NCI-H345 treated with DMSO at 0.1 percent for 48 hours (cell line): ENCODE measurements around the gene ETV6.
"Not testable (repeated sequence)": the region's sequence is repeated elsewhere in the genome, so short reads cannot be mapped to it uniquely, and the experiment has no call there.

Experiments used
- DNase-seq: peaks from one replicate; lab custom pipeline; 2025; ENCODE audit not compliant: unreplicated experiment; lab: John Stamatoyannopoulos, UW

Gene ETV6

DNA sequence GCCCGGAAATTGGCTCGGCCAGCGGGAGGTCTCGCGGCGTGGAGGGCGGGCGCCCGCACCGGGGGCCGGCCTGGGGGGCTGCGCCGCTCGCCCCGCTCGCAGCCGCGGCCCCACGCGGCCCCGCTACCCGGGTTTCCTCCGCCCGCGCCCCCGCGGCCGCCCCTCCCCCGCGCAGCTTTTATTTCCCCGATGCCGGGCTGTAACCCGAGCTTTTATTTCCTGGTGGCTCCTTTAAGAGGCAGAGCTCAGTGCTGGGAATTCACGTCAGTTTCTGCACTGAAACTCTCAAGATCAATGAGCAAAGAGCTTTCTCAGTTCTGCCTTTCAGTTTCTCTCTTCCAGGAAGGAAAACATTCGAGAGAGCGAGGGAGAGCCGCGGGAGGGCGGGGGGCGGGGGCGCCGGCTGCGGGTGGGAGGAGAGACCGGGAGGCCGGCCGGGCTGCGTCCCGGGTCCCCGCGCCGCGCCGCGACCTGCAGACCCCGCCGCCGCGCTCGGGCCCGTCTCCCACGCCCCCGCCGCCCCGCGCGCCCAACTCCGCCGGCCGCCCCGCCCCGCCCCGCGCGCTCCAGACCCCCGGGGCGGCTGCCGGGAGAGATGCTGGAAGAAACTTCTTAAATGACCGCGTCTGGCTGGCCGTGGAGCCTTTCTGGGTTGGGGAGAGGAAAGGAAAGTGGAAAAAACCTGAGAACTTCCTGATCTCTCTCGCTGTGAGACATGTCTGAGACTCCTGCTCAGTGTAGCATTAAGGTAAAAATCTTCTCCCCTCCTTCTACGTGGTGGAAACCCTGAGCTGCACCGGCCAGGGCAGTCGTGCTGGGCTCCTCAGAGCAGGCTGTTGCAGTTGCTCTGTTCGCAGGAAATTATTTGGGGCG, at the start of gene ETV6:
Gene ETV6, plus strand, starts transcription at position 262 of the 873 bp plus-strand sequence. Its CDS starts 454 bp downstream, at position 716.
- DNase-seq: peak; percentile 66

DNA sequence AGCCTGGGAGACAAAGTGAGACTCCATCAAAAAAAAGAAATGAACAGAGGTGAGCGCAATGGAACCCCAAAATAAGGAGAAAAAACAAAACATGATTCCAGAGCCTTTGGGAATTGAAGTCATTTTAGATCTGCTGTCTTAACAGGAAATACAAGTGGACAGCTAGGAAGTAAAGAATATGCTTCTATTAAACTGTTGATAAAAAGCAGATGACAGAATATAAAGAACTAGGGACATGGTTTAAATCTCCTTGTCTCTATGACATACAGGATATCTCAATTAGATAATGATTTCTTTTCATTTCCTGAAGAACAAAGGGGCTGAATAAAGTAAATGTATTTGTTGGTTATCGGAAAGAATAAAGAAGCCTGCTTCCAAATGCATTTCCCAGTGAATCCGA, 49.3 kb upstream of the ETV6 start:
- no peak for DNase-seq

DNA sequence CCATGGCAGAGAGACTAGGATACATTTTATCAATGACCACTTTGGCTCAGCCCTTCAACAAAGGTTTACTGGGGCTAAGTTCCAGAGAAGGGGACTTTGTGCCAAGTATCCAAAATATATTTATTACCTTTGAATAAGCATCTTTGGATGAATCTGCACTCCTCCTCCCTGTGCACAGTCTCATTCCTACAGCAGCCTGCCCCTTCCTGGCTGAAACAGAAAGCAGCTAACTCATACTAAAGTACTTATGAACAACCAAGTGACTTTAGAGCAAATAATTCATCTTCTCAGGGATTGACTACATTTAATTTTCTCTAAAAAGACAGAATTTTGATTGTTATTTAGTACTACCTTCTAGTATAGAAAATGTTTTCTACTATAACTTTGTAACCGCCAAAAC, 47.8 kb upstream of the ETV6 start:
- no peak for DNase-seq

DNA sequence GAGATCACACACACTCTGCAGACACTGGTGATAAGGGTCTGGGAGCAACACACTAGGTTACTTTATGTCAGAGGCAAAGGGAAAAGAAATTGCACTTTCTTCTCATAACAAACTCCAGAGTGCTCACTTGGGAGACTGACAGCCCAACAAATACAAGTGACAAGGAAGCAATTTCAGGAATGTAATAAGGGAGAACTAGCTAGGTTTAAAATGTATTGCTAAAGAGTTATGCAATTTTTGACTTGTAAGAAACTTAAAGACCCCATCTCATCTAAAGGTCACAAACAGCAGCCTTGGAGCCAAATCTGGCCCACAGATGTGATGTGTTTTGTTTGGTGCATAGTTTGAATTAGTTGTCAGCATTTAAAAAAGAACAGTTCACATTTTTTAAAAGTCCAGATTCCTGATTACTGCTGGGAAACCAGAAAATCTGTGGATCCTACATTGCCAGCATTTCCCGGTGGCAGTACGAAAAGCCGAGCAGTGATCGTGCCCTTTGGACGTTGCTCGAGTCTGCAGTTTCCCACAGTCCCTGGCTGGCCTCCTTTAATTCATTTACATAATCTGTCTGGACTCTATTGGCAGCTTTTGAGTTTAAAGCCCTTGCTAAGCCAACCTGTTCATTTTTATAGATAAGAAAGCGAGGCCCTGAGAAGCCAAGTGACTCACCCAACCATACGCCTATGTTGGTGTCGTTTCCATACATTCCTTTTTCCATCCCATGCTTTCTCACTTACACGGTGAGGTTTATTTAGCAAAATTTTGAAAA, 42.0 kb upstream of the ETV6 start:
- DNase-seq: no peak

DNA sequence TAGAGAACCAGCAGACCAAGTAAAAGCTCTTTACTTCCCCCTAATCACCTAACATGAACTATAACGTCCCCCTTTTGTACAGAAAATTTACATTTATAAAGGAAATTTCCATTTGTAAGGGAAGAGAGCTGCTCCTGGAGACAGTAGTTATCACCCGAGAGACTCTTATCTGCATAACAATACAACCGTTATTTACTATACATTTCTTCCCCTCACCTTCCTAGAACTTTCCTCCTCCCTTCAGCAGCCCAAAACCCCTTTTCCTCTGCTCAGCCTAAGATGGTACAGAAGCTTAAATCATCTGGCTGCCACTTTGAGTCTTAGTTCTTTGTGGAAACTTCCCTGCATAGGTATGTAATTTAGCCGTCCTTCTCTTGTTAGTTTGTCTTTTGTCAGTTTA, 40.4 kb upstream of the ETV6 start:
- DNase-seq: no peak

DNA sequence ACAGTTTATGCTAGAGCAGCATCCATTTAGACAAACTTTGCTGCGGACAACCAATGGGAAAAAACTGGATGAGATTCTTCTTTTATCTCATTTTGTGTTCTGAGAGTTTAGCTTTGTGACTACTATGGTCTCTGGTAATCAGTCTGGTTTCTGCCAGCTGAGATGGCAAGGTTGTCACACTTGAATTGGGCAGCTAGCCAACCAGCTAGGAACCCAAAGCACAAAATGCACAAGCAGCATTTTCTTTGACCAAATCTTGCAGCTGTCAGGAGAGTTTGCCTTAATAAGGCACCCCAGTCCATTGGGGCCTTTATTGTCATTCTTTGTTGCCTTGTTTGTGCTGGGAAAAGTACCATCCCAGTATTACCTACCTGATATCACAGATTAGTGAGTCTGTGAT, 34.0 kb upstream of the ETV6 start:
- no peak for DNase-seq

DNA sequence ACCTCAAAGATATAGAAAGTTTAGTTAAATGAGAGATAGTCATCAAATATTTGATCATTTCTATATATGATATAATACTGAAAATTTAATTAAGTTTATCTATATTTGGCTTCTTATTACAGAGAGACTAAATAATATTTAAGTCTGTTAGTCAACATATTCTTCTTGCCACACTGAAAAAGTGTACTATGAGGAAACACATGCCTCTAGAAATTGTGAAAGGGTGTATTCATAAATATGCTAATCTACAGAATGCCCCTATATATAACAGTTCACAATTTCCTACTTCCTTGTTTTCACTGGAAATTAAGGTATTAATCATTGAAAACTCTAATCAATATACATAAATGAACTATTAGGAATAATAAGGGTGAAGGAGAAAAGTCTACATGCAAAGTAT, 31.4 kb upstream of the ETV6 start:
- DNase-seq: no peak

DNA sequence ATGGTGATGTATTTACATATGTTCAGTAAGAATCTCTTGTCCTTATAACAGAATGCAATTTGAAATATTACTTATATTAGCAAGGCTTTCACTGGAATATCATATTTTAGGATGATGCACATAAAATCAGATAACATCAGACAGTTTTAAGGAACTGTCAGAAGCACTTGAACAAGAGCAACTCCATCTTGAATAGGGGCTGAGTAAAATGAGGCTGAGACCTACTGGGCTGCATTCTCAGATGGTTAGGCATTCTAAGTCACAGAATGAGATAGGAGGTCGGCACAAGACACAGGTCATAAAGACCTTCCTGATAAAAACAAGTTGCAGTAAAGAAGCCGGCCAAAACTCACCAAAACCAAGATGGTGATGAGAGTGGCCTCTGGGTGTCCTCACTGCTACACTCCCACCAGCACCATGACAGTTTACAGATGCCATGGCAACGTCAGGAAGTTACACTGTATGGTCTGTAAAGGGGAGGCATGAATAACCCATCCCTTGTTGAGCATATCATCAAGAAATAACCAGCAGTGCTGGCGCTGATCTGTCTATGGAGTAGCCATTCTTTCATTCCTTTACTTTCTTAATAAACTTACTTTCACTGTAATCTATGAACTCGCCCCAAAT, 27.6 kb upstream of the ETV6 start:
- no peak for DNase-seq

DNA sequence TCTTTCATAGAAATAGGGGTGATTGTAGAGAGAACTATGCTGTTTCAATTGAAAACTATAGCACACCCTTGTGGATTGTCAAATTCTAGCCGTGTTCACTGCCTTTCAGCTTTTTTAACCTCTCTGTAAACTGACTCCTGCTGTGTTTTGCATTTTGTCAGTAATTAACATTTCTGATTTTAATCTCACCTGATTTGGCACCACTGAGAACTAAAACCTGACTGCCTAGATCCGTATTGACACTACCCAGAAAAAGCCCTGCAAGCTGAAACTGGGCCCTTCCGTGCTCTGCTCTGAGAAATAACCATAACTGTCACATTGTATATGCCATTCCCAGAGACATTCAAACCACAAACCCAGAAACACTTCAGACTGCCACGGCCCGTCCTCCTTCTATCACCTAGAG, 26.6 kb upstream of the ETV6 start:
- DNase-seq: no peak

DNA sequence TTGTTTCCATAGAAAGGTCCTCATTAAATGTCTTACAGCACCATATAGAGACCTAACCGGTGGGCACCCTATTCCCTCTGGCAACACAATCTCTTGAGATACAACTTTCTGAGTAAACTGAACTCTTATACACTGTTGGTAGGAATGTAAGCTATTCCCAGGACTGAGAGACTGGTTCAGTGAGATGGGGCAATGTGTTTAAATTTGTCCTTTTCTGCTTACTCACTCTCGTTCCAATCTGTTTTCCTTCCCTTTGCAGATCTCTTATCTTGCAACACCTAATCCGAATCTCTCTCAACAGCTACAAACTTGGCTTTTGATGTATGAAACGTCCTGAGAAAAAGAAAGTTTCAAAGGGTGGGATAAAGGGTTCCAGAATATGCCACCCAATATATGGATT, 26.1 kb upstream of the ETV6 start:
- no peak for DNase-seq

DNA sequence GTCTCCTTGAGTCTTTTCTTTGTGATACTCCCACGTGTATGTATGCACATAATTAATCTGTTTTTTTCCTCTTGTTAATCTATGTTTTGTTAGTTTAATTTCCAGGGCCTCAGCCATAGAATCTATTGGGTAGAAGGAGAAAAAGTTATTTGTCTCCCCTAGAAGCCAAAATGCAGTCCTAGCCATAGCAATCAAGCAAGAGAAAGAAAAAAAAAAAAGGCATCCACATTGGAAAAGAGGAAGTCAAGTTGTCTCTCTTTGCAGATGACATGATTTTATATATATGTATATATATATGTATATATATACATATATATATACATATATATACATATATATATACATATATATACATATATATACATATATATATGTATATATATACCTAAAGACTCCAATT, 25.4 kb upstream of the ETV6 start:
- no peak for DNase-seq

DNA sequence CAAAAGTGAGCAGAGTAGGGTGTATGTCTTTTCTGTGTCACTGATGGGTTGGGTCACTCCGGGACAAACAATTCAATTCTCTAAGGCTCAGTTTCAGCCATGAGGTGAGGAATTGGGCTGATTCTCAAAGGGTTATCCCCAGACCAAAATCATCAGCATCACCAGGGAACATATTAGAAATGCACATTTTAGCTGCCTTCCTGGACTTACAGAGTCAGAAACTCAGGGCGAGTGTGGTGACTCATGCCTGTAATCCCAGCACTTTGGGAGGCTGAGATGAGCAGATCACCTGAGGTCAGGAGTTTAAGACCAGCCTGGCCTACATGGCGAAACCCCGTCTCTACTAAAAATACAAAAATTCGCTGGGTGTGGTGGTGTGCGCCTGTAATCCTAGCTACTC, 21.8 kb upstream of the ETV6 start:
- not testable (repeated sequence) for DNase-seq

DNA sequence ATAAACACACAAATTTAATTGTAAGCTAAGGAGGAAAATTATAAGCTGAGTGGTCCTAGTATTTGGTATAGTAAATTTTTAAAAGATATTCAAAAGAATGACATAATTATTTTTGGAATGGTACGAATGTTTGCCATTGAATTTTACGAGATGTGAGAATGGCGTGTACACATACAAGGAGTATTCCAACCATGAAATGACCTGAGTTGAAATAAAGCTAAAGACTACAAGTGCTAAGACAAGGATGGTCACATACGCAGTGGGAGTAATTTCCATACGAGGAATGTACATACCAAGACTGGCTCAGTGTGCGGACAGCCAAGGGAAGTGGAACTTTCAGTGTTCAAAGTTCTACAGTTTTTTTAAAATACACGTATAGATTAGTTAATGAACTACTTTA, 21.1 kb upstream of the ETV6 start:
- no peak for DNase-seq

DNA sequence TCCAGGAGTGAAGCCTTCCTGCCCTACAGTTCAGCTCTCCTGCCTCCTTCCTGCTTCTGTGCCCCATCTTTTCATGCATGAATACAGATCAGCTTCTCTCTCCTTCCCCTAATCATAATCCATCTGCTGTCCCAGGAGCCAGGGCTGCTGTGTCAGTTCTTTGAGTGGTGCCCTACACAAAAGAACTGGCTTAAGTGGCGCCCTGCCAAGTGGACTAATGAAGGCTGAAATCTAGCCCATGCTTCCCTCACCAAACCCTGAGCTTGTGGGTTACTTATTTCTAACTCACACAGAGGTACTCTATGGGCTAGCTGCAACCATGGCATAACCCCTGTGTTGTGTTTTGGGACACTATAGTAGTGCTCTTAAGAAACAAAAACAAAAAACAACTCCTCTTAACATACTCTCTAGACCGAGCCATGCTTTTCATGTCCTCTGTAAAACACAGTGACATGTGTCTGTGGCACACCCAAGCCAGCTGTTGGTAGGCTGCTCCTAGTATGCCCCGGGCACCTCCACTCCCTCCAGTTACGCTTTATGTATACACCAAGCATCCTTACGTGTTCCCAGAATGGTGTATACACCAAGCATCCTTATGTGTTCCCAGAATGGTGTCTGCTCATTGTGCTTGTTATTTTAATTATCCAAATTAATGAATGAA, 19.3 kb upstream of the ETV6 start:
- DNase-seq: peak; percentile 73

DNA sequence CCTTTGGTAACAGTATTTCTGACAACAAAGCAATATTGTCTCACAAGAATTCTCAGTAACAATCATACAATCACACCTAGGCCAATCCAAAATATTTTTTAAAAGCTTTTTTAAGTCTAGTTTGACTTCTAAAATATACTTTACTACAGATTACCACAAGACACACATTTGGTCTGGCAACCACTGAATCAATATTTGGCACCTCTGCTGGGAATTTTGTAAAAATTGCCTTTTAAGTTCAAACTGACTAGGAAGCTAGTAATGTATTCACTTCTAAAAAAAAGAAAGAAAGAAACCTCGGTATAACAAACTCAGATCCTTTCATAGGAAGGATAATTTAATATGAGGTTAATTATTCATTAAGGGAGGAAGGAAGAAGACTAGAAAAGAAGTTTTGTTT, 18.2 kb upstream of the ETV6 start:
- no peak for DNase-seq

DNA sequence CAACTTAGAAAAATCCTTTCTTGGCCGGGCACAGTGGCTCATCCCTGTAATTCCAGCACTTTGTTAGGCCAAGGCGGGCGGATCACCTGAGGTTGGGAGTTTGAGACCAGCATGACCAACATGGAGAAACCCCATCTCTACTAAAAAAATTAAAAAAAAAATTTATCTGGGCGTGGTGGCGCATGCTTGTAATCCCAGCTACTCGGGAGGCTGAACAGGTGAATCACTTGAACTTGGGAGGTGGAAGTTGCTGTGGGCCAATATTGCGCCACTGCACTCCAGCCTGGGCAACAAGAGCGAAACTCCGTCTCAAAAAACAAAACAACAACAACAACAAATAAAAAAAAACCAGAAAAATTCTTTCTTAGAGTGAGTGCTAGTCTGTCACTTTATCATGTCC, 17.6 kb upstream of the ETV6 start:
- not testable (repeated sequence) for DNase-seq

DNA sequence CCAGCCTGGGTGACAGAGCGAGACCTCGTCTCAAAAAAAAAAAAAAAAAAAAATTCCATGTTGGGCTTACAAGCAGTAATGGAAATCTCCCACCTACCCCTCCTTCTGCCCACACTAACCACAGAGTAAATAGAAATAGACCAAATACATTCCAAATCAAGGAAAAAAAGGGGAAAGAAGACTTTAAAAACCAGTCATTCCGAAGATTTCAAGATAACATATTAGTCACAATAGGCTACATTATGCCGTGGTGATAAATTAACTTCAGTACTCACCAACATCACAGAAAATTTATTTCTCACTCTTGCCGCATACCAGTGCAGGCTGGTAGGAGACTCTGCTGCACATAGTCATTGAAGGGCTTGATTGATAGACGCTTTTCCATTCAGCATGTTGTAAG, 15.5 kb upstream of the ETV6 start:
- no peak for DNase-seq

DNA sequence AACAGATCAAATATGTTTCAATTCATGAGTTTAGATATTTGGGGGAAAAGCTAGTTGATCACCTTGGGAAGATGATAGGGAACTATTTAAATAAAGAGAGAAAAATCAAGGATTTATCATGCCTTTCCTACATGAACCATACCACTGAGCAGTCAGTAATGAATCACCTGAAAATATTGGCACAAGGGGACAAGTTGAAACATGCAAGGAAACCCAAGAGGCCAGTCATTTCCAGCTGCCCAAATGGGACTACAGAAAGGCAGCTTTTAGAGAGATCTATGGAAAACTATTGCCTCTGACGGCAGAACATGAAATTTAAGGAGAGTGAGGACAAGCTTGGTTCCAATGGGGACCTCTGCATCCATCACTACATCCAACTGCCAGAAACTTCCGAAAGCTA, 14.1 kb upstream of the ETV6 start:
- DNase-seq: no peak

DNA sequence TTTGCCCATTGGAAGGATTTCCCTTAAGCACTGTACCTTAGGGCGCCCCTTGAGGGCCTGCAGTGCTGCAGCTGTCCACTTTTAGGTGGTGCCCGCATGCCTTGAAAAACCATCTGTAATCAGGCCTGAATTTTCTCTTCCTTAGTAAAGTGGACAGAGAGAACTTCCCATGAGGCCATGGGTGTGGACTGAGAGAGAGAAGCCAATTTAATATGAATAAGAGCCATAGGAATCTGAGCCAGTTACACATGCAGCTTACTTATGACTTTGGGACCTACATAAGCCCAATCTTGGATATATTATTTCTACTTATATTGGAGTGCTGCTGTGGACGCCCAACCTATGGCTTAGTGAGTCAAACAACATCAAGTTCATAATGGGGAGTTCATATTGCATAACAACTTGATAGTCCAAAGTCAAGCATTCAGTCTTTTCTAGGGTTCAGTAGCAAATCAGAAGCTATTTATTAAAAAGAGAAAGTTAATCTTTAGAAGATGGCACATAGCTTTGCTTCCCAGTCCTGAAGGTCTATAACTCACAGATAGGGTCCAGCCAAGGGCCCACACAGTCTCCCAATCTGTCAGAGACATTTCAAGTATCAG, 11.1 kb upstream of the ETV6 start:
- DNase-seq: no peak

DNA sequence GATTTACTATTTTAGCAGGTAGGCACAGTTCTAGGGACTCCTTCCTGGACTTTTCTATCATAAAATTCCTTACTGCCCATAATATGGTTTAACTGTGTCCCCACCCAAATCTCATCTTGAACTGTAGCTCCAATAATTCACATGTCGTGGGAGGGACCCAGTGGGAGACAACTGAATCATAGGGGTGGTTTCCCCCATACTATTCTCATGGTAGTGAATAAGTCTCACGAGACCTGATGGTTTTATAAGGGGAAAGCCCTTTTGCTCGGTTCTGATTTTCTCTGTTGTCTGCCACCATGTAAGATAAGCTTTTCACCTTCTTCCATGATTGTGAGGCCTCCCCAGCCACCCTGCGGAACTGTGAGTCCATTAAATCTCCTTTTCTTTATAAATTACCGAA, 10.0 kb upstream of the ETV6 start:
- no peak for DNase-seq

DNA sequence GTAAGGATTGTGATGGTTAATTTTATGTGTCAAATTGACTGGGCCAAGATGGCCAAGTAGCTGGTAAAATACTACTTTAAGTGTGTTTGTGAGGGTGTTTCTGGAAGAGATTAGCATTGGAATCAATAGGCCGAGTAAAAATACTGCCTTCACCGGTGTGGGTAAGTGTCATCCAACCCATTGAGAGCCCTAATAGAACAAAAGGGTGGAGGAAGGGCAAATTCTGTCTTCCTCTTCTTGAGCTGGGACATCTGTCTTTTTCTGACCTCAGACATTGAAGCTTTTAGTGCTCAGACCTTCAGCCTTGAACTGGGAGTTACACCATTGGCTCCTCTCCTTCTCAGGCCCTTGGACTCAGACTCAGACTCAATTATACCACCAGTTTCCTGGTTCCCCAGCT, 8.0 kb upstream of the ETV6 start:
- no peak for DNase-seq
